Transverse colon (tissue), 4 donors: Measurements from ENCODE around the gene IL19. TPM values are rescaled to one million over a fixed set of nuclear protein-coding genes. Genes with fewer than 3 reads are reported as not detected.

Experiments
- DNase-seq: peaks from one replicate; pipeline ENCODE4 v3.0.0-alpha.2; 2019
- H3K27ac ChIP-seq, 4 donors: fragments of 200-600 bp; sonication (generic); 2 replicates each; pipeline ENCODE4 v1.5.1; 2016 to 2018; ENCODE audit warnings: inconsistent platforms in 4 of 4
- H3K27me3 ChIP-seq: fragments of 200-600 bp; sonication (generic); 2 replicates; pipeline ENCODE4 v1.5.1; 2017; ENCODE audit warnings: inconsistent platforms
- H3K36me3 ChIP-seq, 4 donors: fragments of 200-600 bp; sonication (generic); 2 replicates each; pipeline ENCODE4 v1.5.1; 2017 to 2019; ENCODE audit warnings: inconsistent platforms in 4 of 4
- H3K4me1 ChIP-seq, 4 donors: fragments of 200-600 bp; sonication (generic); 2 replicates each; pipeline ENCODE4 v1.5.1; 2017 to 2020; ENCODE audit warnings: inconsistent platforms in 4 of 4
- H3K4me3 ChIP-seq, 4 donors: fragments of 200-600 bp; sonication (generic); 1 replicate in 1 of 4; 2 replicates in 3 of 4; pipeline versions ENCODE4 v1.5.1 to v1.6.1; 2017 to 2019; ENCODE audit warnings: inconsistent platforms in 4 of 4
- H3K9me3 ChIP-seq, 2 donors: fragments of 200-600 bp; sonication (generic); 2 replicates each; pipeline ENCODE4 v1.5.1; 2017 to 2019; ENCODE audit warnings: inconsistent platforms in 2 of 2
- CTCF ChIP-seq, 5 experiments: fragments of 200-600 bp in 3 of 5; fragments of 450-650 bp in 2 of 5; sonication (generic) in 3 of 5; IDR thresholded peaks; 1 replicate in 2 of 5; 2 replicates in 3 of 5; pipeline ENCODE4 v1.5.1; 2016 to 2017; ENCODE audit warnings: antibody characterized with exemption in 5 of 5, inconsistent platforms in 3 of 5, mild to moderate bottlenecking in 2 of 5, moderate library complexity in 1 of 5
- EP300 ChIP-seq: sonication (generic); formaldehyde crosslinking; IDR thresholded peaks from one replicate; pipeline ENCODE4 v1.6.1; 2017; ENCODE audit warnings: antibody characterized with exemption, low read depth
- POLR2A ChIP-seq: fragments of 450-650 bp; IDR thresholded peaks from one replicate; pipeline ENCODE4 v1.6.1; 2016; ENCODE audit warnings: antibody characterized with exemption, mild to moderate bottlenecking, moderate library complexity
- POLR2AphosphoS5 ChIP-seq, 3 donors: sonication (generic); formaldehyde crosslinking; IDR thresholded peaks; one replicate each; pipeline ENCODE4 v1.6.1; 2016; ENCODE audit warnings: antibody characterized with exemption in 3 of 3
- WGBS, 2 donors: methylation state at CpG; one replicate each; pipeline ENCODE4 v1.1.5; 2018; ENCODE audit warnings: low coverage in 1 of 2; 5-methylcytosine and 5-hydroxymethylcytosine counted together
- in situ Hi-C, 4 donors: fragments of 200-750 bp; cut with MboI; loops; one replicate each; pipeline versions ENCODE4 v1.15.0 to v1.15.1; 2017; ENCODE audit warnings: low sequenced_read_pairs in 3 of 4, low pct_ligation_motif_present in 1 of 4, low pct_unique_long_range_greater_than_20kb in 1 of 4
- intact Hi-C: fragments of 100-400 bp; cut with DNase I; formaldehyde crosslinking; loops from one replicate; pipeline ENCODE4 v1.15.1; 2023; ENCODE audit warnings: low total_unique reads
- total RNA-seq, 4 donors: library from RNA; depleted of rRNA; stranded (reverse); fragments of >200 nt; gene quantifications; one replicate each; pipeline ENCODE4 v1.1.0, GENCODE V29; 2016

The IL19 gene
- total RNA-seq, 4 donors from 2014 or later = not detected

- H3K36me3 ChIP-seq = peaks cover 0 to 38% (median 17%) of the 10 kb centered on the region in 4 donors
- intact Hi-C loops = loop anchor here (5.0 kb wide), 1 partner anchor 183 kb away; no protein-coding TSS in a partner anchor
- in situ Hi-C loops = loop anchor here in 3 of 4 donors (5.0 to 25.0 kb wide), 3 partner anchors 183 to 256 kb away; partner anchors contain the start of gene FCMR (in 1 of the 3)
These were observed 41.5 kb upstream of the IL19 start for GRCh38 chr1:206729050-206729449.

GRCh38 chr1:206729507-206729906, 41.1 kb upstream of the IL19 start:
- WGBS, 2 donors = 87 to 100% methylated on average over 1 to 3 of the region's 3 CpGs
- no peaks in the 10 kb centered on the region for H3K9me3 ChIP-seq
- intact Hi-C loops = loop anchor here (5.0 kb wide), 1 partner anchor 183 kb away; no protein-coding TSS in a partner anchor
- H3K27me3 ChIP-seq = no peaks in the 10 kb centered on the region
- no peak overlapping the region for H3K4me3 ChIP-seq
- peaks cover 2 to 23% (median 8%) of the 10 kb centered on the region in 4 donors for H3K4me1 ChIP-seq
- no peak for TF ChIP-seq CTCF (IDR thresholded peaks at IDR 0.05)
- TF ChIP-seq EP300 = no peak
- TF ChIP-seq POLR2AphosphoS5 (IDR thresholded peaks at IDR 0.05) = no peak
- no peak for TF ChIP-seq POLR2A
- no peak for DNase-seq
- H3K36me3 ChIP-seq = peaks cover 0 to 38% (median 17%) of the 10 kb centered on the region in 4 donors
- H3K27ac ChIP-seq = no peak overlapping the region
- in situ Hi-C loops = loop anchor here in 3 of 4 donors (5.0 to 25.0 kb wide), 3 partner anchors 183 to 255 kb away; partner anchors contain the start of gene FCMR (in 1 of the 3)

More at GRCh38 chr1:206729050-206729449, 41.5 kb upstream of the IL19 start:
- Histone ChIP-seq H3K4me1 (peaks cover 7 to 28% (median 12%) of the 10 kb centered on the region in 4 donors), H3K27me3 (no peaks in the 10 kb centered on the region), H3K4me3 (no peak overlapping the region), H3K27ac (no peak overlapping the region), H3K9me3 (no peaks in the 10 kb centered on the region)
- 96% methylated on average over 6 of the region's 6 CpGs; no CpG with 5 or more reads in 1 of the 2 donors for WGBS, 2 donors
- no peak for DNase-seq
- no peak for TF ChIP-seq EP300
- no peak for TF ChIP-seq POLR2A
- no peak for TF ChIP-seq POLR2AphosphoS5 (IDR thresholded peaks at IDR 0.05)
- no peak for TF ChIP-seq CTCF (IDR thresholded peaks at IDR 0.05)

GRCh38 chr1:206732508-206732907, 38.1 kb upstream of the IL19 start:
- Histone ChIP-seq H3K4me3 (no peak overlapping the region), H3K9me3 (no peaks in the 10 kb centered on the region), H3K4me1 (peaks cover 0 to 9% (median 2%) of the 10 kb centered on the region in 4 donors), H3K27ac (no peak overlapping the region), H3K27me3 (no peaks in the 10 kb centered on the region), H3K36me3 (peaks cover 0 to 38% (median 17%) of the 10 kb centered on the region in 4 donors)
- TF ChIP-seq POLR2A = no peak
- TF ChIP-seq EP300 = no peak
- TF ChIP-seq POLR2AphosphoS5 (IDR thresholded peaks at IDR 0.05) = no peak
- no peak for TF ChIP-seq CTCF (IDR thresholded peaks at IDR 0.05)
- no peak for DNase-seq
- intact Hi-C loops (no loop called here), in situ Hi-C loops (loop anchor here in 3 of 4 donors (10.0 to 25.0 kb wide), 4 partner anchors 72 to 252 kb away; partner anchors contain the start of gene FCMR (in 1 of the 3))
- whole genome bisulfite sequencing, 2 donors = 90% methylated on average over 11 of the region's 11 CpGs; no CpG with 5 or more reads in 1 of the 2 donors

- no peak for TF ChIP-seq CTCF (IDR thresholded peaks at IDR 0.05)
- no peak for TF ChIP-seq POLR2AphosphoS5 (IDR thresholded peaks at IDR 0.05)
- DNase-seq = no peak
- peaks cover 0 to 38% (median 17%) of the 10 kb centered on the region in 4 donors for H3K36me3 ChIP-seq
- H3K4me1 ChIP-seq = peaks cover 0 to 10% (median 4%) of the 10 kb centered on the region in 4 donors
- H3K4me3 ChIP-seq = no peak overlapping the region
- intact Hi-C loops (no loop called here), in situ Hi-C loops (loop anchor here in 3 of 4 donors (10.0 to 25.0 kb wide), 4 partner anchors 72 to 252 kb away; partner anchors contain the start of gene FCMR (in 1 of the 3))
- 87% methylated on average over 10 of the region's 11 CpGs; no CpG with 5 or more reads in 1 of the 2 donors for WGBS, 2 donors
- H3K27ac ChIP-seq = no peak overlapping the region
- H3K27me3 ChIP-seq = no peaks in the 10 kb centered on the region
- H3K9me3 ChIP-seq = no peaks in the 10 kb centered on the region
These were observed 37.6 kb upstream of the IL19 start for GRCh38 chr1:206732992-206733391.
